AML-193 (cell line): Measurements from ENCODE around the gene C11orf97.
"Not testable (repeated sequence)": the region's sequence is repeated elsewhere in the genome, so short reads cannot be mapped to it uniquely, and the experiment has no call there.

Experiments used
- DNase-seq, 2 experiments: peaks; one replicate each; lab custom pipeline; 2025; lab: John Stamatoyannopoulos, UW

C11orf97 gene

GRCh38 chr11:94557992-94558391, 45.7 kb downstream of the C11orf97 start:
- no peak for DNase-seq

- DNase-seq: peak; percentile 92
These were observed 46.2 kb downstream of the C11orf97 start for GRCh38 chr11:94558468-94558867.

- no peak for DNase-seq
These were observed 46.7 kb downstream of the C11orf97 start for GRCh38 chr11:94558932-94559331.

- DNase-seq: no peak
These were observed 47.1 kb downstream of the C11orf97 start for GRCh38 chr11:94559361-94559760.

- no peak for DNase-seq
These were observed 48.6 kb downstream of the C11orf97 start for GRCh38 chr11:94560834-94561233.

- DNase-seq: no peak
These were observed 51.1 kb downstream of the C11orf97 start for GRCh38 chr11:94563176-94563847.

GRCh38 chr11:94563848-94564467, 51.7 kb downstream of the C11orf97 start:
- no peak for DNase-seq

- no peak for DNase-seq
These were observed 55.0 kb downstream of the C11orf97 start, which contains the start of gene PIWIL4 for GRCh38 chr11:94567181-94567670. Gene PIWIL4 (plus strand): TSS chr11:94567368. CDS start chr11:94567519, 151 bp downstream.

GRCh38 chr11:94568200-94568599, 55.9 kb downstream of the C11orf97 start:
- DNase-seq: no peak

GRCh38 chr11:94568717-94569116, 56.5 kb downstream of the C11orf97 start:
- no peak for DNase-seq

GRCh38 chr11:94572975-94573374, 60.7 kb downstream of the C11orf97 start:
- DNase-seq: not testable (repeated sequence)

- DNase-seq: peak; percentile 92 to 93
These were observed 62.1 kb downstream of the C11orf97 start for GRCh38 chr11:94574193-94574961.

- peak; percentile 28 to 31 for DNase-seq
These were observed 64.0 kb downstream of the C11orf97 start for GRCh38 chr11:94576306-94576705.

- DNase-seq: no peak
These were observed 65.6 kb downstream of the C11orf97 start for GRCh38 chr11:94577841-94578240.
